HepG2 (cell line): ENCODE measurements around the gene BASP1. TPM values are rescaled to one million over a fixed set of nuclear protein-coding genes. Genes with fewer than 3 reads are reported as not detected.

Source experiments
- ATAC-seq: fragments of 200-7000 bp; cut with Tn5 transposase; 3 replicates; pipeline ENCODE4 v1.9.1; 2020; ENCODE audit warnings: mild to moderate bottlenecking, moderate library complexity
- BruUV-seq: library from RNA; stranded (reverse); fragments of 400-500 nt; replicated peaks from 2 replicates; lab custom pipeline; 2021; lab: Mats Ljungman, UMichigan
- CTCF ChIA-PET: fragments of 300-600 bp; formaldehyde crosslinking; extraction: SDS; loops from one replicate; lab custom pipeline; 2021; ENCODE audit warnings: low total read pairs, inconsistent platforms, low intra/inter-chr PET ratio; lab: Yijun Ruan, JAX
- POLR2A ChIA-PET: fragments of 350-600 bp; sonication (Branson Sonifier 250); formaldehyde crosslinking; loops from one replicate; lab custom pipeline; 2020; ENCODE audit warnings: antibody characterized with exemption, inconsistent platforms; lab: Yijun Ruan, JAX
- DNase-seq: peaks from one replicate; pipeline ENCODE4 v3.0.0-alpha.2; 2015; ENCODE audit warnings: low spot score
- FAIRE-seq: peaks from 3 replicates; lab custom pipeline; 2011; peaks lifted over from hg19 to GRCh38; lab: Jason Lieb, UNC
- H2AFZ ChIP-seq: one replicate; pipeline ENCODE4 v1.6.1; 2011; ENCODE audit warnings: low read length, inconsistent platforms
- H3K27ac ChIP-seq: fragments of 300-600 bp; 3 replicates; pipeline ENCODE4 v1.8.0; 2011; ENCODE audit warnings: mixed run types, mild to moderate bottlenecking, mixed read lengths, low read length, inconsistent platforms; ENCODE audit not compliant: insufficient read depth; ENCODE audit errors: extremely low read length
- H3K27me3 ChIP-seq, 2 experiments: fragments of 200-600 bp in 1 of 2; 2 replicates in 1 of 2; 3 replicates in 1 of 2; pipeline versions ENCODE4 v1.6.0 to v1.8.0; 2011; ENCODE audit warnings: low read length in 2 of 2, mild to moderate bottlenecking in 2 of 2, moderate library complexity in 2 of 2, inconsistent platforms in 1 of 2; ENCODE audit not compliant: insufficient read depth in 2 of 2, control insufficient read depth in 1 of 2
- H3K36me3 ChIP-seq, 2 experiments: fragments of 200-600 bp in 1 of 2; replicated peaks in 1 of 2; 2 replicates in 1 of 2; 3 replicates in 1 of 2; pipeline versions ENCODE4 v1.5.1 to v1.8.0; 2011; ENCODE audit warnings: low read length in 2 of 2, inconsistent platforms in 1 of 2; ENCODE audit not compliant: insufficient read depth in 2 of 2, control insufficient read depth in 1 of 2
- H3K4me1 ChIP-seq: 2 replicates; pipeline ENCODE4 v1.5.1; 2012; ENCODE audit warnings: low read length, inconsistent platforms; ENCODE audit not compliant: insufficient read depth
- H3K4me2 ChIP-seq: 2 replicates; pipeline ENCODE4 v1.6.0; 2011; ENCODE audit warnings: low read depth, low read length, inconsistent platforms
- H3K4me3 ChIP-seq, 3 experiments: fragments of 200-600 bp in 1 of 3; sonication (generic), shearing (Covaris generic) in 1 of 3; replicated peaks in 1 of 3; 2 replicates each; pipeline ENCODE4 v1.5.1; 2011 to 2016; ENCODE audit warnings: low read length in 3 of 3, inconsistent platforms in 2 of 3, low read depth in 2 of 3, mild to moderate bottlenecking in 2 of 3, control low read depth in 1 of 3, mixed read lengths in 1 of 3; ENCODE audit not compliant: insufficient read depth in 1 of 3
- H3K79me2 ChIP-seq: one replicate; pipeline ENCODE4 v1.6.1; 2011; ENCODE audit warnings: low read length, inconsistent platforms; ENCODE audit not compliant: insufficient read depth
- H3K9ac ChIP-seq: 2 replicates; pipeline ENCODE4 v1.6.0; 2011; ENCODE audit warnings: mild to moderate bottlenecking, low read depth, low read length, inconsistent platforms; ENCODE audit not compliant: insufficient read depth
- H3K9me3 ChIP-seq: 2 replicates; pipeline ENCODE4 v1.5.1; 2012; ENCODE audit warnings: mild to moderate bottlenecking, low read length
- H4K20me1 ChIP-seq: 2 replicates; pipeline ENCODE4 v1.6.0; 2011; ENCODE audit warnings: inconsistent platforms, mild to moderate bottlenecking, low read length, moderate library complexity; ENCODE audit not compliant: insufficient read depth
- CBX2 ChIP-seq, 2 experiments: fragments of 200-600 bp in 1 of 2; sonication (generic); formaldehyde crosslinking in 1 of 2; IDR thresholded peaks; 2 replicates each; pipeline versions ENCODE4 v1.7.0 to v1.8.1; 2018 to 2022; ENCODE audit warnings: low read depth in 2 of 2, low read length in 1 of 2, mild to moderate bottlenecking in 1 of 2, missing genetic modification reagents in 1 of 2
- MYNN ChIP-seq: sonication (generic); formaldehyde crosslinking; IDR thresholded peaks from 2 replicates; pipeline ENCODE4 v1.4.0; 2020; ENCODE audit warnings: mild to moderate bottlenecking, low read depth, missing genetic modification reagents
- REST ChIP-seq, 2 experiments: IDR thresholded peaks; 2 replicates each; pipeline ENCODE4 v1.6.1; 2011 to 2012; ENCODE audit warnings: low read length in 2 of 2, borderline replicate concordance in 1 of 2, low read depth in 1 of 2, mild to moderate bottlenecking in 1 of 2, moderate library complexity in 1 of 2
- TBP ChIP-seq: sonication (generic); formaldehyde crosslinking; IDR thresholded peaks from 2 replicates; pipeline ENCODE4 v1.5.0; 2020; ENCODE audit warnings: missing genetic modification reagents
- WGBS: methylation state at CpG from one replicate; pipeline ENCODE4 v1.1.6; 2017; ENCODE audit warnings: low lambda C conversion rate; 5-methylcytosine and 5-hydroxymethylcytosine counted together
- in situ Hi-C: cut with HindIII; loops from 2 replicates; pipeline ENCODE4 v1.10.0; 2017; ENCODE audit warnings: low pct_unique_long_range_greater_than_20kb; ENCODE audit not compliant: extremely low pct_ligation_motif_present
- intact Hi-C: fragments of 100-400 bp; cut with micrococcal nuclease; formaldehyde crosslinking; loops from one replicate; pipeline ENCODE4 v1.10.0; 2022; ENCODE audit not compliant: unreplicated experiment
- polyA plus RNA-seq, 8 experiments: library from polyadenylated mRNA; depleted of rRNA in 3 of 8; stranded (reverse) in 7 of 8; unstranded in 1 of 8; fragments of >200 nt; fragmentation: Illumina TruSeq in 4 of 8; extraction: Trizol in 4 of 8; gene quantifications; 2 replicates each; pipeline versions ENCODE4 v1.2.1 to v1.2.3, GENCODE V29; 2011 to 2016; ENCODE audit warnings: low read depth in 4 of 8, missing spikeins in 1 of 8, mixed read lengths in 1 of 8; ENCODE audit not compliant: insufficient read depth in 1 of 8
- total RNA-seq, 5 experiments: library from RNA; depleted of rRNA; stranded (reverse); fragments of >200 nt; fragmentation: Illumina TruSeq; extraction: Trizol; gene quantifications; 2 replicates each; pipeline ENCODE4 v1.2.3, GENCODE V29; 2016; ENCODE audit warnings: low read depth in 1 of 5

BASP1 gene
- total and polyA plus RNA-seq, 2 of the 13 experiments (the other 11 are each of a cell fraction or from before 2014, with no cell fraction given): 0.04 TPM; not detected in 1

- no peak overlapping the region for H3K4me3 ChIP-seq
- no peak for DNase-seq
- H3K4me1 ChIP-seq: no peaks in the 10 kb centered on the region
- H3K4me2 ChIP-seq: no peak overlapping the region
- H3K79me2 ChIP-seq: no peaks in the 10 kb centered on the region
- no peaks in the 10 kb centered on the region for H4K20me1 ChIP-seq
- BruUV-seq: no TSS peak
- H3K36me3 ChIP-seq: no peaks in the 10 kb centered on the region
- FAIRE-seq: no peak
- H2AFZ ChIP-seq: no peak overlapping the region
- ChIA-PET CTCF (no interaction called here), POLR2A (no interaction called here)
- no peaks in the 10 kb centered on the region for H3K9me3 ChIP-seq
- in situ Hi-C loops (no loop called here), intact Hi-C loops (no loop called here)
- H3K9ac ChIP-seq: no peak overlapping the region
- no peaks in the 10 kb centered on the region; a peak in 1 of 5 replicates for H3K27me3 ChIP-seq
- TF ChIP-seq MYNN (no peak), TBP (CRISPR knock-in tag) (no peak), REST (IDR thresholded peaks at IDR 0.05; ENCODE audit: borderline replicate concordance in 1 of 2, low read depth in 1 of 2, low read length in 2 of 2) (no peak), CBX2 (IDR thresholded peaks at IDR 0.05; ENCODE audit: low read depth, low read length) (no peak), CBX2 (CRISPR knock-in tag; IDR thresholded peaks at IDR 0.05; ENCODE audit: low read depth) (no peak)
- no peak overlapping the region for H3K27ac ChIP-seq
- WGBS: 15% methylated on average over 11 of the region's 11 CpGs
- no peak for ATAC-seq
Observed at GRCh38 chr5:17224858-17225511, 7.6 kb downstream of the BASP1 start.
